ENCODE results near the gene TOPAZ1. TPM values are rescaled to one million over a fixed set of nuclear protein-coding genes. Genes with fewer than 3 reads are reported as not detected.

Gene TOPAZ1
- total and polyA plus RNA-seq, 2 of the 4 experiments (the other 2 are of a cell fraction), result not detected

DNA sequence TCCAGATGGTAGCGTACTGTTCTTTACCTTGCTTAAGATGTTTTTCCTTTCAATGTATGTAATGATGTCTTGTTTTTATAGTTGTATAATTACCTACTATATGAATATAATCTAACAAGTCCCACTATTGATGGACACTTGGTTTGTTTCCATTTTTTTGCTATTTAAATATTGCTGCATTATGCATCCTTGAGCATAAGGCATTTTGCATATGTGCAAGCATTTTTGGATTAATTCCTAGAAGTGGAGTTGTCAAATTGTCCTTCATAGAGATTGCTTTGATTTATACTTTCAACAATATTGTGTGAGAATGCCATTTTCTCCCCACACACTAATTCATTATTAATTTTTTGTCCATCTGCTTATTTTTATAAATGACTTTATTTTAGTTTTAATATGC lies 17.7 kb downstream of the TOPAZ1 start:
- CTCF ChIA-PET, result no interaction called here
- Histone ChIP-seq H2BK120ac (ENCODE audit: low read depth, low read length) (no peak overlapping the region), H2BK15ac (ENCODE audit: low read depth, low read length) (no peak overlapping the region), H3K79me1 (ENCODE audit: low read depth in 1 of 2, low read length in 2 of 2) (no peaks in the 10 kb centered on the region), H3K36me3 (ENCODE audit: control insufficient read depth, insufficient read depth, low read length) (no peaks in the 10 kb centered on the region), H4K5ac (ENCODE audit: low read depth, low read length) (no peak overlapping the region), H4K91ac (ENCODE audit: insufficient read depth, low read depth, low read length) (no peak overlapping the region), H2BK20ac (ENCODE audit: low read depth, low read length) (no peak overlapping the region), H3K56ac (ENCODE audit: extremely low read depth, insufficient read depth, low read length) (no peak overlapping the region), H3K27me3 (ENCODE audit: control insufficient read depth, insufficient read depth, low read length) (no peaks in the 10 kb centered on the region; the same call in 1 of the 2 replicates), H2BK5ac (ENCODE audit: low read depth, low read length, poor library complexity, severe bottlenecking) (no peak overlapping the region), H3K27ac (ENCODE audit: insufficient read depth, low read length) (no peak overlapping the region), H4K8ac (ENCODE audit: low read depth in 2 of 2, low read length in 2 of 2) (no peak overlapping the region), H3K23ac (ENCODE audit: low read depth, low read length) (no peak overlapping the region), H2AK9ac (replicated peaks; ENCODE audit: low read depth, low read length, poor library complexity) (no peak overlapping the region), H2AFZ (replicated peaks; ENCODE audit: low read length, poor library complexity) (no peak overlapping the region), H3K9ac (ENCODE audit: low read depth, low read length) (no peak overlapping the region), H4K20me1 (ENCODE audit: insufficient read depth, low read length) (no peaks in the 10 kb centered on the region), H3K4me1 (ENCODE audit: control insufficient read depth, insufficient read depth, low read length) (no peaks in the 10 kb centered on the region), H3K9me3 (ENCODE audit: control insufficient read depth, insufficient read depth, low read length) (no peaks in the 10 kb centered on the region), H3K4me3 (ENCODE audit: insufficient read depth, low read depth, low read length) (no peak overlapping the region), H3K18ac (ENCODE audit: low read depth, low read length) (no peak overlapping the region), H2AK5ac (ENCODE audit: low read depth, low read length) (no peak overlapping the region), H3K4me2 (ENCODE audit: low read depth, low read length) (no peak overlapping the region), H3K4ac (ENCODE audit: low read depth, low read length) (no peak overlapping the region), H3K9me1 (ENCODE audit: insufficient read depth, low read length) (no peaks in the 10 kb centered on the region), H3K14ac (replicated peaks; ENCODE audit: low read depth, low read length) (no peak overlapping the region)
- no CpG with 5 or more reads among the region's 1 CpG for WGBS, 2 experiments (ENCODE audit: extremely low coverage in 2 of 2, insufficient read length in 1 of 2)
- DNase-seq (no peak), ATAC-seq (ENCODE audit: low read depth) (no peak)
- in situ Hi-C loops (cut with MboI; ENCODE audit: low sequenced_read_pairs) (no loop called here), intact Hi-C loops (cut with micrococcal nuclease) (no loop called here), dilution Hi-C loops (cut with HindIII; ENCODE audit: low sequenced_read_pairs, unreplicated experiment) (no loop called here)
- BruUV-seq (replicated peaks), result no TSS peak
- POLR2A ChIA-PET (ENCODE audit: unreplicated experiment), result no interaction called here
- TF ChIP-seq RCOR1 (IDR thresholded peaks at IDR 0.05; ENCODE audit: insufficient replicate concordance, low read length) (no peak), MXI1 (IDR thresholded peaks at IDR 0.05; ENCODE audit: borderline replicate concordance, low read depth, low read length) (no peak), BHLHE40 (IDR thresholded peaks at IDR 0.05; ENCODE audit: low read depth, low read length) (no peak), SMC3 (IDR thresholded peaks at IDR 0.05; ENCODE audit: low read depth, low read length) (no peak), MAZ (IDR thresholded peaks at IDR 0.05; ENCODE audit: borderline replicate concordance, low read depth, low read length) (no peak), USF2 (IDR thresholded peaks at IDR 0.05; ENCODE audit: low read depth, low read length) (no peak), MAFK (IDR thresholded peaks at IDR 0.05; ENCODE audit: low read depth, low read length) (no peak), FOS (IDR thresholded peaks at IDR 0.05; ENCODE audit: low read depth, low read length) (no peak), NFE2L2 (IDR thresholded peaks at IDR 0.05; ENCODE audit: low read depth, low read length) (no peak), CEBPB (IDR thresholded peaks at IDR 0.05; ENCODE audit: low read depth, low read length) (no peak), POLR2A (IDR thresholded peaks at IDR 0.05; ENCODE audit: low read depth, low read length) (no peak), CHD1 (IDR thresholded peaks at IDR 0.05; ENCODE audit: low read depth, low read length) (no peak), RAD21 (IDR thresholded peaks at IDR 0.05; ENCODE audit: low read length) (no peak), RFX5 (IDR thresholded peaks at IDR 0.05; ENCODE audit: low read depth, low read length) (no peak), ELK1 (IDR thresholded peaks at IDR 0.05; ENCODE audit: borderline replicate concordance, low read depth, low read length) (no peak)

Data from IMR-90 (cell line).